DOHH2 (cell line): Measurements from ENCODE around the gene MSX1.

Experiments used
- H3F3A ChIP-seq: fragments of 200-600 bp; sonication (generic), shearing (Covaris generic); 2 replicates; pipeline ENCODE4 v1.6.0; 2016; ENCODE audit warnings: antibody characterized with exemption, mild to moderate bottlenecking; ENCODE audit not compliant: control insufficient read depth, insufficient read depth
- H3K27ac ChIP-seq: fragments of 200-600 bp; sonication (generic); 2 replicates; pipeline ENCODE4 v1.5.1; 2014; ENCODE audit warnings: low read depth, mild to moderate bottlenecking, low read length, moderate library complexity
- H3K27me3 ChIP-seq: fragments of 200-600 bp; sonication (generic); 2 replicates; pipeline ENCODE4 v1.6.1; 2014; ENCODE audit warnings: mild to moderate bottlenecking, low read length, mixed read lengths; ENCODE audit not compliant: control insufficient read depth
- H3K36me3 ChIP-seq: fragments of 200-600 bp; sonication (generic); 2 replicates; pipeline ENCODE4 v1.6.1; 2014; ENCODE audit warnings: mild to moderate bottlenecking, low read length, moderate library complexity, mixed read lengths; ENCODE audit not compliant: control insufficient read depth
- H3K4me1 ChIP-seq: fragments of 200-600 bp; sonication (generic); 2 replicates; pipeline ENCODE4 v1.6.1; 2014; ENCODE audit warnings: mild to moderate bottlenecking, low read length, mixed read lengths; ENCODE audit not compliant: control insufficient read depth
- H3K4me2 ChIP-seq: fragments of 200-600 bp; sonication (generic); 2 replicates; pipeline ENCODE4 v1.6.0; 2014; ENCODE audit warnings: mild to moderate bottlenecking, low read length, moderate library complexity
- H3K4me3 ChIP-seq: fragments of 200-600 bp; sonication (generic); 2 replicates; pipeline ENCODE4 v1.5.1; 2014; ENCODE audit warnings: mild to moderate bottlenecking, low read length, mixed read lengths
- H3K79me2 ChIP-seq: fragments of 200-600 bp; sonication (generic); 2 replicates; pipeline ENCODE4 v1.6.1; 2014; ENCODE audit warnings: mild to moderate bottlenecking, low read length, mixed read lengths; ENCODE audit not compliant: control insufficient read depth
- H3K9me2 ChIP-seq: fragments of 200-600 bp; sonication (generic); replicated peaks from 2 replicates; pipeline ENCODE4 v1.6.1; 2014; ENCODE audit warnings: mild to moderate bottlenecking, low read length, mixed read lengths; ENCODE audit not compliant: control insufficient read depth
- H3K9me3 ChIP-seq: fragments of 200-600 bp; sonication (generic); 2 replicates; pipeline ENCODE4 v1.6.1; 2014; ENCODE audit warnings: antibody characterized with exemption, low read length, mixed read lengths; ENCODE audit not compliant: control insufficient read depth, insufficient read depth
- H4K20me1 ChIP-seq: fragments of 200-600 bp; sonication (generic); 2 replicates; pipeline ENCODE4 v1.6.0; 2014; ENCODE audit warnings: low read depth, mild to moderate bottlenecking, antibody characterized with exemption, low read length, moderate library complexity; ENCODE audit not compliant: control insufficient read depth, insufficient read depth
- CTCF ChIP-seq: fragments of 200-600 bp; sonication (generic); IDR thresholded peaks from one replicate; pipeline ENCODE4 v1.5.1; 2014; ENCODE audit warnings: antibody characterized with exemption, mild to moderate bottlenecking, low read depth, low read length; ENCODE audit not compliant: poor library complexity, severe bottlenecking
- EZH2phosphoT487 ChIP-seq: fragments of 200-600 bp; sonication (generic); IDR thresholded peaks from 2 replicates; pipeline ENCODE4 v1.6.1; 2017; ENCODE audit warnings: borderline replicate concordance, mild to moderate bottlenecking, antibody characterized with exemption, low read length, moderate library complexity, mixed read lengths

MSX1 gene

GRCh38 chr4:4901877-4902276 lies 42.4 kb downstream of the MSX1 start:
- H3F3A ChIP-seq = no peaks in the 10 kb centered on the region
- no peak overlapping the region for H3K27ac ChIP-seq
- H3K9me3 ChIP-seq = no peaks in the 10 kb centered on the region
- H4K20me1 ChIP-seq = no peaks in the 10 kb centered on the region
- no peaks in the 10 kb centered on the region for H3K27me3 ChIP-seq
- peaks cover 8% of the 10 kb centered on the region for H3K4me1 ChIP-seq
- H3K4me2 ChIP-seq = no peak overlapping the region
- H3K9me2 ChIP-seq = no peaks in the 10 kb centered on the region
- no peak for TF ChIP-seq EZH2phosphoT487
- peak; percentile 78 for TF ChIP-seq CTCF
- H3K79me2 ChIP-seq = no peaks in the 10 kb centered on the region
- H3K4me3 ChIP-seq = no peak overlapping the region
- H3K36me3 ChIP-seq = no peaks in the 10 kb centered on the region

GRCh38 chr4:4912155-4912554 lies 52.7 kb downstream of the MSX1 start:
- Histone ChIP-seq H3K27ac (no peak overlapping the region), H3K4me1 (peaks cover 10% of the 10 kb centered on the region), H3K27me3 (no peaks in the 10 kb centered on the region), H3K9me2 (no peaks in the 10 kb centered on the region), H3K36me3 (no peaks in the 10 kb centered on the region), H3K9me3 (no peaks in the 10 kb centered on the region), H3K4me3 (no peak overlapping the region), H4K20me1 (no peaks in the 10 kb centered on the region), H3K79me2 (no peaks in the 10 kb centered on the region), H3F3A (no peaks in the 10 kb centered on the region), H3K4me2 (no peak overlapping the region)
- no peak for TF ChIP-seq EZH2phosphoT487

GRCh38 chr4:4913147-4913561 lies 53.7 kb downstream of the MSX1 start:
- Histone ChIP-seq H3K4me1 (peaks cover 10% of the 10 kb centered on the region), H3K36me3 (no peaks in the 10 kb centered on the region)
- no peak for TF ChIP-seq CTCF
- no peak for TF ChIP-seq EZH2phosphoT487

More at GRCh38 chr4:4913147-4913561, 53.7 kb downstream of the MSX1 start:
- Histone ChIP-seq H3F3A (no peaks in the 10 kb centered on the region), H3K4me2 (no peak overlapping the region), H3K27me3 (no peaks in the 10 kb centered on the region), H3K9me2 (no peaks in the 10 kb centered on the region), H3K79me2 (no peaks in the 10 kb centered on the region), H3K4me3 (no peak overlapping the region), H3K27ac (no peak overlapping the region), H3K9me3 (peaks cover 5% of the 10 kb centered on the region; the same call in 1 of the 2 replicates), H4K20me1 (no peaks in the 10 kb centered on the region)
